HG02623 (cell line): Measurements from ENCODE around the gene HNRNPF.
A peak's percentile ranks its signal among the peaks of the same experiment; 100 is the strongest.

Source experiments
- ATAC-seq: cut with Tn5 transposase; IDR thresholded peaks from one replicate; pipeline ENCODE4 v1.9.1; 2021; ENCODE audit warnings: moderate library complexity; ENCODE audit not compliant: unreplicated experiment

The HNRNPF gene

GRCh38 chr10:43377424-43377883 is 31.5 kb downstream of the HNRNPF start:
- ATAC-seq = no peak

GRCh38 chr10:43376828-43377423 is 32.1 kb downstream of the HNRNPF start:
- no peak for ATAC-seq

- no peak for ATAC-seq
Measured at GRCh38 chr10:43376046-43376635, 32.8 kb downstream of the HNRNPF start.

GRCh38 chr10:43375401-43376020 is 33.5 kb downstream of the HNRNPF start:
- ATAC-seq = no peak

- no peak for ATAC-seq
Measured at GRCh38 chr10:43374194-43374593, 34.8 kb downstream of the HNRNPF start.

GRCh38 chr10:43373461-43373860 is 35.5 kb downstream of the HNRNPF start:
- ATAC-seq = no peak

- no peak for ATAC-seq
Measured at GRCh38 chr10:43372765-43373361, 36.1 kb downstream of the HNRNPF start.

GRCh38 chr10:43371418-43371817 is 37.6 kb downstream of the HNRNPF start, which contains the start of gene FXYD4:
FXYD4 (plus strand) TSS chr10:43371636; CDS start chr10:43373747, 2,111 bp downstream.
- ATAC-seq = no peak

- ATAC-seq = no peak
Measured at GRCh38 chr10:43370671-43371215, 38.2 kb downstream of the HNRNPF start.

- ATAC-seq = no peak
Measured at GRCh38 chr10:43369921-43370320, 39.1 kb downstream of the HNRNPF start.

GRCh38 chr10:43365001-43365400 is 44.0 kb downstream of the HNRNPF start:
- no peak for ATAC-seq

GRCh38 chr10:43362191-43362839 is 46.7 kb downstream of the HNRNPF start:
- peak; percentile 96 for ATAC-seq

GRCh38 chr10:43361547-43362190 is 47.3 kb downstream of the HNRNPF start:
- no peak for ATAC-seq

GRCh38 chr10:43360086-43360485 is 48.9 kb downstream of the HNRNPF start:
- ATAC-seq = no peak

- ATAC-seq = no peak
Measured at GRCh38 chr10:43355749-43356371, 53.1 kb downstream of the HNRNPF start.

- no peak for ATAC-seq
Measured at GRCh38 chr10:43354879-43355380, 54.1 kb downstream of the HNRNPF start.

GRCh38 chr10:43354330-43354635 is 54.7 kb downstream of the HNRNPF start:
- no peak for ATAC-seq

- ATAC-seq = no peak
Measured at GRCh38 chr10:43353495-43354329, 55.3 kb downstream of the HNRNPF start.

- ATAC-seq = no peak
Measured at GRCh38 chr10:43352951-43353350, 56.0 kb downstream of the HNRNPF start.
